WERI-Rb-1 (cell line): ENCODE results near the gene APOF.

Experiments
- DNase-seq: peaks from one replicate; pipeline ENCODE4 v3.0.0-alpha.2; 2020
- H3K27ac ChIP-seq: fragments of 250-450 bp; sonication (Bioruptor Pico); 2 replicates; pipeline ENCODE4 v1.5.1; 2020; ENCODE audit warnings: mild to moderate bottlenecking, moderate library complexity
- H3K27me3 ChIP-seq: fragments of 250-450 bp; sonication (Bioruptor Pico); 2 replicates; pipeline ENCODE4 v1.5.1; 2021; ENCODE audit warnings: mild to moderate bottlenecking, low read depth, moderate library complexity; ENCODE audit not compliant: insufficient read depth, severe bottlenecking
- H3K36me3 ChIP-seq: fragments of 250-450 bp; sonication (Bioruptor Pico); 2 replicates; pipeline ENCODE4 v1.5.1; 2020; ENCODE audit warnings: mild to moderate bottlenecking, moderate library complexity
- H3K4me3 ChIP-seq: 2 replicates; pipeline ENCODE4 v1.5.1; 2011; ENCODE audit warnings: low read depth, mild to moderate bottlenecking, control low read depth, low read length
- H3K9me3 ChIP-seq: fragments of 250-450 bp; sonication (Bioruptor Pico); 2 replicates; pipeline ENCODE4 v1.5.1; 2021; ENCODE audit warnings: mild to moderate bottlenecking, moderate library complexity; ENCODE audit not compliant: severe bottlenecking
- CTCF ChIP-seq: IDR thresholded peaks from 2 replicates; pipeline ENCODE4 v1.5.1; 2011; ENCODE audit warnings: low read depth, mild to moderate bottlenecking, control low read depth, inconsistent platforms, low read length

Gene APOF

GRCh38 chr12:56373515-56373914 is 10.9 kb upstream of the APOF start:
- no peak for TF ChIP-seq CTCF
- Histone ChIP-seq H3K4me3 (no peak overlapping the region), H3K27ac (no peak overlapping the region), H3K27me3 (no peaks in the 10 kb centered on the region), H3K9me3 (no peaks in the 10 kb centered on the region), H3K36me3 (no peaks in the 10 kb centered on the region)
- no peak for DNase-seq

- TF ChIP-seq CTCF, result no peak
- Histone ChIP-seq H3K36me3 (no peaks in the 10 kb centered on the region), H3K27me3 (no peaks in the 10 kb centered on the region), H3K9me3 (no peaks in the 10 kb centered on the region), H3K4me3 (no peak overlapping the region), H3K27ac (no peak overlapping the region)
- no peak for DNase-seq
Observed at GRCh38 chr12:56366948-56367347, 4.3 kb upstream of the APOF start.

- DNase-seq, result no peak
- no peak overlapping the region for H3K27ac ChIP-seq
- no peak overlapping the region for H3K4me3 ChIP-seq
- H3K36me3 ChIP-seq, result no peaks in the 10 kb centered on the region
- TF ChIP-seq CTCF, result no peak
- no peaks in the 10 kb centered on the region for H3K27me3 ChIP-seq
- H3K9me3 ChIP-seq, result no peaks in the 10 kb centered on the region
Observed at GRCh38 chr12:56361487-56362129, 1.0 kb downstream of the APOF start.

- no peak for TF ChIP-seq CTCF
- Histone ChIP-seq H3K36me3 (peaks cover 8% of the 10 kb centered on the region; the same call in 1 of the 2 replicates), H3K4me3 (peak within 1 kb of the TSS; percentile 66), H3K27me3 (no peaks in the 10 kb centered on the region), H3K27ac (peak within 1 kb of the TSS; percentile 68), H3K9me3 (no peaks in the 10 kb centered on the region)
- DNase-seq, result peak; percentile 99
Observed at GRCh38 chr12:56359851-56360767, 2.5 kb downstream of the APOF start, which contains the start of gene STAT2. TSS of gene STAT2 (minus strand) at chr12:56360107. CDS start at chr12:56356571, 3,536 bp downstream.

GRCh38 chr12:56358836-56359532 is 3.7 kb downstream of the APOF start:
- H3K27ac ChIP-seq, result no peak overlapping the region
- H3K27me3 ChIP-seq, result no peaks in the 10 kb centered on the region
- H3K36me3 ChIP-seq, result peaks cover 17% of the 10 kb centered on the region; the same call in 1 of the 2 replicates
- peak overlapping the region; percentile 66 for H3K4me3 ChIP-seq
- TF ChIP-seq CTCF, result no peak
- no peak for DNase-seq
- no peaks in the 10 kb centered on the region for H3K9me3 ChIP-seq
